Smooth muscle cell of the brain vasculature (primary cell): ENCODE data around the gene MKS1.
A peak's percentile ranks its signal among the peaks of the same experiment; 100 is the strongest.

Experiments
- DNase-seq: peaks from one replicate; pipeline ENCODE4 v3.0.0-alpha.2; 2012; ENCODE audit warnings: low read depth, low spot score

Gene MKS1

GRCh38 chr17:58219007-58219788 is at the start of gene MKS1:
MKS1 (minus strand) TSS chr17:58219255; CDS start chr17:58219230, 25 bp downstream.
- peak; percentile 69 for DNase-seq

- DNase-seq = no peak
Measured at GRCh38 chr17:58268326-58268725, 49.3 kb upstream of the MKS1 start.

- DNase-seq = no peak
Measured at GRCh38 chr17:58267347-58268324, 48.6 kb upstream of the MKS1 start.

GRCh38 chr17:58265902-58266875 is 47.1 kb upstream of the MKS1 start:
- DNase-seq = no peak

GRCh38 chr17:58265271-58265670 is 46.2 kb upstream of the MKS1 start:
- no peak for DNase-seq

GRCh38 chr17:58264407-58265103 is 45.5 kb upstream of the MKS1 start:
- no peak for DNase-seq

- no peak for DNase-seq
Measured at GRCh38 chr17:58263773-58264172, 44.7 kb upstream of the MKS1 start.

- no peak for DNase-seq
Measured at GRCh38 chr17:58262149-58262548, 43.1 kb upstream of the MKS1 start.

- DNase-seq = no peak
Measured at GRCh38 chr17:58254803-58255202, 35.7 kb upstream of the MKS1 start.

- no peak for DNase-seq
Measured at GRCh38 chr17:58253082-58253481, 34.0 kb upstream of the MKS1 start.

GRCh38 chr17:58252141-58252540 is 33.1 kb upstream of the MKS1 start:
- DNase-seq = no peak

- DNase-seq = no peak
Measured at GRCh38 chr17:58250344-58251011, 31.4 kb upstream of the MKS1 start.

- DNase-seq = peak; percentile 20
Measured at GRCh38 chr17:58249270-58250133, 30.4 kb upstream of the MKS1 start.

- no peak for DNase-seq
Measured at GRCh38 chr17:58248955-58249269, 29.9 kb upstream of the MKS1 start.

- DNase-seq = no peak
Measured at GRCh38 chr17:58247511-58248363, 28.7 kb upstream of the MKS1 start.

- no peak for DNase-seq
Measured at GRCh38 chr17:58246781-58247180, 27.7 kb upstream of the MKS1 start.

- DNase-seq = no peak
Measured at GRCh38 chr17:58246104-58246740, 27.2 kb upstream of the MKS1 start.
